DMS53 treated with DMSO at 0.1 percent for 48 hours (cell line): ENCODE results near the gene ATG4B.

Experiments
- DNase-seq: peaks from one replicate; lab custom pipeline; 2025; ENCODE audit not compliant: unreplicated experiment; lab: John Stamatoyannopoulos, UW

Gene ATG4B

GRCh38 chr2:241637795-241638660 lies 535 bp downstream of the ATG4B start:
- no peak for DNase-seq

- DNase-seq: no peak
Measured at GRCh38 chr2:241638940-241639339, 1.4 kb downstream of the ATG4B start.

- no peak for DNase-seq
Measured at GRCh38 chr2:241639385-241639784, 1.9 kb downstream of the ATG4B start.

- no peak for DNase-seq
Measured at GRCh38 chr2:241640165-241640795, 2.8 kb downstream of the ATG4B start.

GRCh38 chr2:241641631-241642030 lies 4.1 kb downstream of the ATG4B start:
- no peak for DNase-seq

GRCh38 chr2:241645056-241645914 lies 7.8 kb downstream of the ATG4B start:
- DNase-seq: no peak

- DNase-seq: no peak
Measured at GRCh38 chr2:241645915-241646645, 8.6 kb downstream of the ATG4B start.

- DNase-seq: no peak
Measured at GRCh38 chr2:241648453-241648852, 11.0 kb downstream of the ATG4B start.

- no peak for DNase-seq
Measured at GRCh38 chr2:241649404-241649803, 11.9 kb downstream of the ATG4B start.

- DNase-seq: no peak
Measured at GRCh38 chr2:241649927-241650326, 12.4 kb downstream of the ATG4B start.

GRCh38 chr2:241652142-241652541 lies 14.6 kb downstream of the ATG4B start:
- DNase-seq: no peak

- no peak for DNase-seq
Measured at GRCh38 chr2:241652722-241653121, 15.2 kb downstream of the ATG4B start.

- no peak for DNase-seq
Measured at GRCh38 chr2:241653210-241653750, 15.8 kb downstream of the ATG4B start.

- no peak for DNase-seq
Measured at GRCh38 chr2:241654551-241654950, 17.1 kb downstream of the ATG4B start.

GRCh38 chr2:241655516-241656189 lies 18.2 kb downstream of the ATG4B start:
- DNase-seq: no peak

GRCh38 chr2:241656190-241656741 lies 18.8 kb downstream of the ATG4B start:
- DNase-seq: no peak

GRCh38 chr2:241657786-241658254 lies 20.3 kb downstream of the ATG4B start:
- DNase-seq: no peak

GRCh38 chr2:241658296-241658695 lies 20.8 kb downstream of the ATG4B start:
- no peak for DNase-seq

GRCh38 chr2:241659150-241659739 lies 21.8 kb downstream of the ATG4B start:
- DNase-seq: peak; percentile 4
